HG03196 (cell line): ENCODE data around the gene CAMKMT.
A peak's percentile ranks its signal among the peaks of the same experiment; 100 is the strongest.
"Not testable (repeated sequence)": the region's sequence is repeated elsewhere in the genome, so short reads cannot be mapped to it uniquely, and the experiment has no call there.

Experiments
- ATAC-seq: cut with Tn5 transposase; IDR thresholded peaks from one replicate; pipeline ENCODE4 v1.9.1; 2021; ENCODE audit not compliant: unreplicated experiment

Gene CAMKMT

GRCh38 chr2:44358503-44358902 lies 3.2 kb upstream of the CAMKMT start:
- no peak for ATAC-seq

- ATAC-seq = no peak
These were observed 908 bp upstream of the CAMKMT start for GRCh38 chr2:44360749-44361329.

GRCh38 chr2:44362207-44363015 lies 664 bp downstream of the CAMKMT start:
- peak; percentile 16 for ATAC-seq

- ATAC-seq = no peak
These were observed 2.9 kb downstream of the CAMKMT start for GRCh38 chr2:44364604-44365003.

- no peak for ATAC-seq
These were observed 5.8 kb downstream of the CAMKMT start for GRCh38 chr2:44367591-44367990.

- ATAC-seq = no peak
These were observed 7.6 kb downstream of the CAMKMT start for GRCh38 chr2:44369392-44369791.

- ATAC-seq = no peak
These were observed 9.7 kb downstream of the CAMKMT start for GRCh38 chr2:44371445-44371844.

GRCh38 chr2:44372246-44372645 lies 10.5 kb downstream of the CAMKMT start:
- no peak for ATAC-seq

- ATAC-seq = no peak
These were observed 15.7 kb downstream of the CAMKMT start for GRCh38 chr2:44377486-44377885.

- not testable (repeated sequence) for ATAC-seq
These were observed 23.5 kb downstream of the CAMKMT start for GRCh38 chr2:44385226-44385625.

- no peak for ATAC-seq
These were observed 27.1 kb downstream of the CAMKMT start for GRCh38 chr2:44388877-44389276.

- no peak for ATAC-seq
These were observed 28.1 kb downstream of the CAMKMT start for GRCh38 chr2:44389895-44390294.

GRCh38 chr2:44392338-44392943 lies 30.7 kb downstream of the CAMKMT start:
- no peak for ATAC-seq

- no peak for ATAC-seq
These were observed 35.9 kb downstream of the CAMKMT start for GRCh38 chr2:44397447-44398175.

GRCh38 chr2:44398243-44398897 lies 36.6 kb downstream of the CAMKMT start:
- no peak for ATAC-seq

- ATAC-seq = no peak
These were observed 59.0 kb downstream of the CAMKMT start for GRCh38 chr2:44420725-44421124.

- ATAC-seq = no peak
These were observed 62.5 kb downstream of the CAMKMT start for GRCh38 chr2:44424211-44424610.

GRCh38 chr2:44429034-44429433 lies 67.3 kb downstream of the CAMKMT start:
- no peak for ATAC-seq

- ATAC-seq = no peak
These were observed 68.6 kb downstream of the CAMKMT start for GRCh38 chr2:44430342-44430741.

- ATAC-seq = no peak
These were observed 72.1 kb downstream of the CAMKMT start for GRCh38 chr2:44433895-44434294.

GRCh38 chr2:44441200-44441599 lies 79.5 kb downstream of the CAMKMT start:
- ATAC-seq = no peak
